Calu3 (cell line): ENCODE measurements around the gene GRAMD1A. TPM values are rescaled to one million over a fixed set of nuclear protein-coding genes. Genes with fewer than 3 reads are reported as not detected.
"Not testable (repeated sequence)": the region's sequence is repeated elsewhere in the genome, so short reads cannot be mapped to it uniquely, and the experiment has no call there.

ENCODE experiments used
- BruUV-seq: library from RNA; stranded (reverse); fragments of 400-500 nt; replicated peaks from 2 replicates; lab custom pipeline; 2021; lab: Mats Ljungman, UMichigan
- CTCF ChIA-PET: fragments of 300-600 bp; sonication (Branson Sonifier 250); formaldehyde crosslinking; loops from one replicate; lab custom pipeline; 2022; ENCODE audit warnings: antibody characterized with exemption; lab: Charles Lee
- DNase-seq: peaks from one replicate; pipeline ENCODE4 v3.0.0; 2022
- H3K27ac Mint-ChIP-seq: one replicate; pipeline ENCODE4 v1.8.0; 2022; ENCODE audit warnings: mixed read lengths; ENCODE audit not compliant: unreplicated experiment
- H3K27me3 Mint-ChIP-seq: one replicate; pipeline ENCODE4 v1.8.0; 2022; ENCODE audit warnings: mixed read lengths; ENCODE audit not compliant: unreplicated experiment
- H3K36me3 Mint-ChIP-seq: one replicate; pipeline ENCODE4 v1.8.0; 2022; ENCODE audit warnings: mild to moderate bottlenecking, moderate library complexity, mixed read lengths; ENCODE audit not compliant: insufficient read depth, unreplicated experiment
- H3K4me1 Mint-ChIP-seq: one replicate; pipeline ENCODE4 v1.8.0; 2022; ENCODE audit warnings: mild to moderate bottlenecking, low read depth, mixed read lengths; ENCODE audit not compliant: unreplicated experiment
- H3K4me3 Mint-ChIP-seq: one replicate; pipeline ENCODE4 v1.8.0; 2022; ENCODE audit warnings: mild to moderate bottlenecking, low read depth, moderate library complexity, mixed read lengths; ENCODE audit not compliant: unreplicated experiment
- H3K9me3 Mint-ChIP-seq: one replicate; pipeline ENCODE4 v1.8.0; 2022; ENCODE audit warnings: low read depth, mixed read lengths; ENCODE audit not compliant: unreplicated experiment
- CTCF ChIP-seq: fragments of 200-600 bp; IDR thresholded peaks from one replicate; pipeline ENCODE4 v1.8.0; 2022; ENCODE audit warnings: antibody characterized with exemption; ENCODE audit not compliant: unreplicated experiment
- intact Hi-C: fragments of 100-400 bp; cut with micrococcal nuclease; formaldehyde crosslinking; loops from one replicate; pipeline ENCODE4 v1.10.0; 2022; ENCODE audit not compliant: unreplicated experiment
- total RNA-seq: library from RNA; stranded (reverse); gene quantifications from 2 replicates; pipeline ENCODE4 v1.2.3, GENCODE V29; 2022

Gene GRAMD1A
- total RNA-seq, 1 experiment from 2014 or later = 126 TPM

DNA sequence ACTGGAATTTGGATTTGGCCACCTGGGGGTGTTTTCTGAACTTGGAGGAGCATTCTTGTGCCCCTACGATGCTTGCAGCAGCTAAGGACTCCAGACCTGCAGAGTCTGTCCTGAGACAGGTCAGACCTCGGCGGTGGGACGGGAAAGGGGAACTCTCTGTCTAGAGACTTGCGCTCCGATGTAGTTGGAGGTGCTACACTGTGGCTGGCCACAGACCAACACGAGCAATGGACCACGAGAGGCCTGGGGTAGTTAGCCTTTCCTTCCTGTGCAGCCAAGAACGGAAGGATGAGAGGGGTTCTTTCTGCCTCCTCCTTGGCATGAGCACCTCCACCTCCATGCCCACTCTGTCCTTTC, 5.9 kb upstream of the GRAMD1A start:
- CTCF ChIA-PET = interaction anchor here (1.1 to 1.9 kb wide), 2 partner anchors 12 to 20 kb away, joined by 3 to 5 read pairs; no protein-coding TSS in a partner anchor
- DNase-seq = no peak
- BruUV-seq = no TSS peak
- TF ChIP-seq CTCF = no peak
- Mint-ChIP-seq H3K27ac (peak overlapping the region; percentile 62), H3K27me3 (no peaks in the 10 kb centered on the region), H3K36me3 (peaks cover 16% of the 10 kb centered on the region), H3K4me1 (peaks cover 39% of the 10 kb centered on the region), H3K4me3 (no peak overlapping the region), H3K9me3 (no peaks in the 10 kb centered on the region)
- intact Hi-C loops = no loop called here

- DNase-seq = peak; percentile 87
- intact Hi-C loops = no loop called here
- Mint-ChIP-seq H3K36me3 (peaks cover 22% of the 10 kb centered on the region), H3K9me3 (no peaks in the 10 kb centered on the region), H3K27me3 (no peaks in the 10 kb centered on the region), H3K4me1 (peaks cover 40% of the 10 kb centered on the region), H3K4me3 (no peak overlapping the region), H3K27ac (peak overlapping the region; percentile 39)
- no peak for TF ChIP-seq CTCF
- CTCF ChIA-PET = interaction anchor here (0.6 to 1.9 kb wide), 8 partner anchors 12 to 590 kb away, joined by 3 to 8 read pairs (median 5); no protein-coding TSS in a partner anchor
- BruUV-seq = no TSS peak
Measured at GRCh38 chr19:34994643-34995541, 5.2 kb upstream of the GRAMD1A start.

DNA sequence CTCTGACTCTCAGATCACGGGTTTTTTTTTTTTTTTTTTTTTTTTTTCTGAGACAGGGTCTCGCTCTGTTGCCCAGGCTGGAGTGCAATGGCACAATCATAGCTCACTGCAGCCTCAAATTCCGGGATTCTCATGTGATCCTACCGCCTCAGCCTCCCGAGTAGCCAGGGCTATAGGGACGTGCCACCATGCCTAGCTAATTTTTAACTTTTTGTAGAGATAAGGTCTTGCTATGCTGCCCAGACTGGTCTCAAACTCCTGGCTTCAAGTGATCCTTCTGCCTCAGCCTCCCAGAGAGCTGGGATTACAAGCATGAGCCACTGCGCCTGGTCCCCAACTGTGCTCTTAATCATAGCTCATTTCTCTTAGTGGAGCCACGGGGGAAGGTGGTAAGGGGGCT, 4.6 kb upstream of the GRAMD1A start:
- Mint-ChIP-seq H3K4me3 (no peak overlapping the region), H3K4me1 (peaks cover 40% of the 10 kb centered on the region), H3K36me3 (peaks cover 28% of the 10 kb centered on the region), H3K9me3 (no peaks in the 10 kb centered on the region), H3K27ac (peak overlapping the region; percentile 39), H3K27me3 (no peaks in the 10 kb centered on the region)
- intact Hi-C loops = no loop called here
- BruUV-seq = no TSS peak
- peak; percentile 48 for DNase-seq
- TF ChIP-seq CTCF = no peak
- CTCF ChIA-PET = interaction anchor here (0.5 to 1.9 kb wide), 9 partner anchors 11 to 736 kb away, joined by 3 to 8 read pairs (median 5); no protein-coding TSS in a partner anchor

GRCh38 chr19:34997071-34997617, 3.0 kb upstream of the GRAMD1A start:
- Mint-ChIP-seq H3K27me3 (no peaks in the 10 kb centered on the region), H3K27ac (no peak overlapping the region), H3K4me1 (peaks cover 56% of the 10 kb centered on the region), H3K36me3 (peaks cover 44% of the 10 kb centered on the region), H3K9me3 (no peaks in the 10 kb centered on the region), H3K4me3 (no peak overlapping the region)
- BruUV-seq = no TSS peak
- no peak for TF ChIP-seq CTCF
- DNase-seq = no peak
- CTCF ChIA-PET = interaction anchor here (0.7 kb wide), 1 partner anchor 343 kb away, joined by 5 read pairs; no protein-coding TSS in a partner anchor
- intact Hi-C loops = no loop called here

DNA sequence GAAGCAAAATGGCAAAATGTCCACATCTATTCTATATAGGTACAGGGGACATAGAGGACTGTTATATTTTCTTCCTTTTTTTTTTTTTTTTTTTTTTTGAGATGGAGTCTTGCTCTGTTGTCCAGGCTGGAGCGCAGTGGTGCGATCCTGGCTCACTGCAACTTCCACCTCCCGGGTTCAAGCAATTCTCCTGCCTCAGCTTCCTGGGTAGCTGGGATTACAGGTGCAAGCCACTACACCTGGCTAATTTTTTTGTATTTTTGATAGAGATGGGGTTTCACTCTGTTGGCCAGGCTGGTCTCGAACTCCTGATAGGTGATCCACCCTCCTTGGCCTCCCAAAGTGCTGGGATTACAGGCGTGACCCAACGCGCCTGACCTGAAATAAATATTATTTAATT, 1.9 kb upstream of the GRAMD1A start:
- CTCF ChIA-PET = not testable (repeated sequence)
- H3K4me3 Mint-ChIP-seq = peak overlapping the region; percentile 88

More for the DNA sequence above, 1.9 kb upstream of the GRAMD1A start:
- Mint-ChIP-seq H3K36me3 (peaks cover 55% of the 10 kb centered on the region), H3K4me1 (peaks cover 66% of the 10 kb centered on the region), H3K27ac (peak overlapping the region; percentile 80)
- BruUV-seq, DNase-seq, H3K27me3 Mint-ChIP-seq, H3K9me3 Mint-ChIP-seq, intact Hi-C loops: not testable (repeated sequence)
